HG02852 (cell line): ENCODE measurements around the gene CCDC116.
"Not testable (repeated sequence)": the region's sequence is repeated elsewhere in the genome, so short reads cannot be mapped to it uniquely, and the experiment has no call there.

Source experiments
- ATAC-seq: cut with Tn5 transposase; IDR thresholded peaks from one replicate; pipeline ENCODE4 v1.9.1; 2021; ENCODE audit warnings: mild to moderate bottlenecking, moderate library complexity; ENCODE audit not compliant: unreplicated experiment

The CCDC116 gene

GRCh38 chr22:21606775-21607174 is 25.8 kb upstream of the CCDC116 start:
- no peak for ATAC-seq

DNA sequence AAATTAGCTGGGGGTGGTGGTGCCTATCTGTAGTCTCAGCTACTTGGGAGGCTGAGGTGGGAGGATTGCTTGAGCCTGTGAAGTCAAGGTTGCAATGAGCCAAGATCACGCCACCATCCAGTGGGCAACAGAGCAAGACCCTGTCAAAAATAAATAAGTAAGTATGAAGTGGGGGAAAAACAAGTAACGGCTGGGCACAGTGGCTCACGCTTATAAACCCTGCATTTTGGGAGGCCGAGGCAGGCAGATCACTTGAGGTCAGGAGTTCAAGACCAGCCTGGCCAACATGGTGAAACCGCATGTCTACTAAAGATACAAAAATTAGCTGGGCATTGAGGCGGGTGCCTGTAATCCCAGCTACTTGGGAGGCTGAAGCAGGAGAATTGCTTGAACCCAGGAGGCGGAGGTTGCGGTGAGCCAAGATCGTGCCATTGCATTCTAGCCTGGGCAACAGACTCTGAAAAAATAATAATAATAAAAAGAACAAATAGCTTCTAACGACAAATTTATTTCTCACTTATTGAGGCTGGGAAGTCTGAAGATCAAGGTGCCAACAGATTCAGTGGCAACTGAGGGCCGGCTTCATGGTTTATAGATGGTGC is 22.9 kb upstream of the CCDC116 start:
- not testable (repeated sequence) for ATAC-seq

DNA sequence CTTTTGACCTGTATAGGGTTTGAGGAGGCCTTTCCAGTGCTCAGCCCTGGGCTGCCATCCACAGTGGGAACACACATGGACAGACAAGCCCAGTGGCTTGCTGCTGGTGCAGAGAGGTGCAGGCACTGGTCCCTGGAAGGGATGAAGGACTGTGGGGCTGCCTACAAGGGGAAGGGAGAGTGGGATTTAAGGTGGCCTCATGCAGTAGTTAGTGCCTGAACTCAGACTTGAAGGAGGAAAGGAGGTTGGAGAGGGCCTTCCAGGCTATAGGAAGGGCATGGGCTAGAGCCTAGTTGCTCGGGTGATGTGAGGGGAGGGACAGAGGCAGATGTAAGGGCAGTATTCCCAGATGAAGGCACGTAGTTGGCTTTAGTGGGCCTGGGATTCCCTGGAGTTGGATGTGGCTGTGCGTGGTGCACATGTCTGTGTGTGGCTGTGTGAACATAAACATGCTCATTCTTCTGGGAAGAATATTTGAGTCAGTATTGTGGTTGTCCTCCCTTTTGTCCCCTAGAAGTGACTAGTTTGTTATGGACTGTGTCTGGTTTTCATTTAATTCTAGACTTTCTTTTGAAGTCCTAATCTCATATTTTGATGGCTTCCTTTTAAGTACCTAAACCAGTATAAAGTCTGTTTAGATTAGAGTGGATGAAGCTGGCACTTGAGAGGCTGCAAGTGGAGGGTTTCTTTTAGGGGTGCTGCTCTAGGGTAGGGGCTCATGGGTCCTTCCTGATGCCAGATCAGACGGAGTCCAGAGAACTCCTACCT is 21.2 kb upstream of the CCDC116 start:
- ATAC-seq: no peak

DNA sequence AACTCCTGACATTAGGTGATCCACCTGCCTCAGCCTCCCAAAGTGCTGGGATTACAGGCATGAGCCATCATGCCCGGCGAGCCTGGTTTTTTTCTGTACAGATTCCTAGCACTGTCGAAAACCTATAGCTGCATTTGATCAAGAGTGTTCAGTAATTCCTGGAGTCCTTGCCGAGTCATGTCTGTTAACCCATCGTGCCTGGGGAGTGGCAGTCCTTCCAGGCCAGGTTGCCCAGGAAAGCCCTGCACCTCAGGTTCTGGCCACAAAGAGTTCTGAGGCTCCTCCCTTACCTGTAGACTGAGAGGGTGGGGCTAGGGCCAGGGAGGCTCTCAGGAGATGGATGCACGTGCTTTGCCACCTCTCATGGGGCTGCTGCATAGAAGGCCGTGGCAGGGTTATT is 19.7 kb upstream of the CCDC116 start:
- ATAC-seq: no peak

GRCh38 chr22:21613553-21614233 is 18.9 kb upstream of the CCDC116 start:
- no peak for ATAC-seq

DNA sequence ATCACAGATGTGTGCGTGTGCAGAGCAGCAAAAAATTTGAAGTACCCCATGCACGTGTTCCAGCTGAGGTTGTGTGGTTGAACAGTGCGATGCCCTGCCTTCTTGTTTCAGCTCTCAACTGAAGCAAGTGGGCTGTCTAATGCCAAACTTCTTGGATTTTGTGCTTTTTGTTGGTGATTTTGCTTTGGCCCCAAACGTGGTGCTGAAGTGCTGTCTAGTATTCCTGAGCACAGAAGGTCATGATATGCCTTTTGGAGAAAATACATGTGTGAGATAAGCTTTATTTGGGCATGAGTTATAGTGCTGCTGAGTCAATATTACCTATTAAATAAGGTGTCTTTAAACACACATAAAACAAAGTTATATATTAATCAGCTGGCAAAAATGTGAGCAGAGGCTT is 16.8 kb upstream of the CCDC116 start:
- ATAC-seq: no peak

- ATAC-seq: not testable (repeated sequence)
Observed at GRCh38 chr22:21617337-21617736, 15.2 kb upstream of the CCDC116 start.

- ATAC-seq: no peak
Observed at GRCh38 chr22:21621025-21621424, 11.5 kb upstream of the CCDC116 start.

- ATAC-seq: no peak
Observed at GRCh38 chr22:21622011-21622918, 10.3 kb upstream of the CCDC116 start.

DNA sequence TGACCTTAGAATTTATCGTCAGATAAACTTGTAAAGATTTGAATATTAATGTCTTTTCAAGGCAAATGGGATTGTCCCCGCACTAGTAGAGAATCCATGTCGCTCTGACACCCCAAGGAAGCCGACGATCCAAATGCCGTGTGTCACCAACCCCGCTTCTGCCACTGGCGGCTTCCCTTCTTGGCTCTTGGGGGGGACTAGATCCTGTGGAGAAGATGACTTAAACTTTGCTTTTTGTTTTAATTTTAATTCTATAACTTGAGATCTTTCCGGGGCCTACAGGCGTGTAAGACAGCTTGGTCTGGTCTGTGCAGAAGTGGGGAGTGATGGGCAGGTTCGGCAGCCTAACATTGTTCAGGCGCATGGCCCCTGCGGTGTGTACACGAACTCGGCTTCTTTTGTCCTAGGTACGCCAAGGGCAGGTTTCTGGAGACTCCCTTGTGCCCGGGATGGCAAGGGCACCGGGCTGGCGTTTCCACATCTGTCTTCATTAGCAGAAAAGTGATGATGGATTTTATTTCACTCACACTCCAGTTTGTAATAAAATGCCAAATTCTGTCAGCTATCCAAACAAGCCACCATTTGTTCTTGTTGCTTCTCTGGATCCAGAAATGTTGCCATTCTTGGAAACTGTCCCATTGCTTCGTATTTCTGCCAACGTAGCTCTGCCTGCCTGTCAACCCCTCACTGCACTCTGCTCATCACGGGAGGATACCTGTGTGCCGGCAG is 9.5 kb upstream of the CCDC116 start:
- ATAC-seq: no peak

DNA sequence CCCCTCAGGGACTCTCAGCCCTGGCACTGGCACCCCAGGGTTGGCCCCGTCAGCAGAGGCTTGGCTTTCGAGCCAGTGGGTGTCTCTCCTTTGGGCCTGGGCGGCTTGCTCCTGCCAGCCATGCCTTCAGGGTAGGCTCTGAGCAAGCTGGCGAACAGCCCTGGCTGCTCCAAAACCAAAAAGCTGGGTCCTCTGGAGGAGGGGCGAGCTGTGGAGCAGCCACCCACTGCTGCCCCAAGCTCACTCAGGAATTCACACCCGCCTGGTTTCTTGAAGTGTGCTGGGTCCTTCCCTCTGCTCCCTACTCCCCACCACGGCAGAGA is 9.0 kb upstream of the CCDC116 start:
- ATAC-seq: no peak

DNA sequence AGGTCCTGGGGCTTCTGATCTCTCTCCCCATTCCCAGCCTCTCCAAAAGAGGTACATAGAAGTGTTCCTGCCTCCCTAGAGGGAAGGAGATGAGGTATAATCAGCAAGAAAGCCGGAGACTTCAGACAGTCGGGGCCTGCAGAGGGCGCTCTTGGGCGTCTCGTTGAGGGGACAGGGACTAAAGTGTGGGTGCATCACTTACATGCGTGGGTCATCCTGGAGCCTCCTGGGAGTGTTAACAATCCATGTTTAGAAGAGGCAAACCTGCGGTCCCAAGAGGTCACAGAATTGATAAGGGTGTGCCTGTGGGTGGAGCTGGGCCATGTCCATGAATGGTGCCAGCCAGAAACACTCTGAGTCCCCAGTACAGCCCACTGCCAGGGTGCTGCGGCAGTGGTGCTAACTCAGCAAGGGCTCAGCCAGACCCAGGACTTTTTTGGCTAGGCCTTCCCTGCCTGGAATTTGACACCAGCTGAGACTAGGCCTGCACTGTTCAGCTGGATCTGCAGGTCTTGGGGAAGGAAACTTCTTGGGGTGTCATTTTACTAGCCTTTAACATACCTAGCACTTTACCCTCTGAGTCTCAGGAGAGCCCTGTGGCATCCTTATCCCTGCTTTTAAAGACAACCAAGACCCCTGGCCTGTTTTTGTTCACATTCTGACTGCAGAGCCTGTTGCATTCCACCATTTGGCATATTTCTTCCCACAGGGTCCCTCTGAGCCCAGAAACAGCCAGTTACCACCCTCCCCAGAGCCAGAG is 8.3 kb upstream of the CCDC116 start:
- ATAC-seq: no peak

DNA sequence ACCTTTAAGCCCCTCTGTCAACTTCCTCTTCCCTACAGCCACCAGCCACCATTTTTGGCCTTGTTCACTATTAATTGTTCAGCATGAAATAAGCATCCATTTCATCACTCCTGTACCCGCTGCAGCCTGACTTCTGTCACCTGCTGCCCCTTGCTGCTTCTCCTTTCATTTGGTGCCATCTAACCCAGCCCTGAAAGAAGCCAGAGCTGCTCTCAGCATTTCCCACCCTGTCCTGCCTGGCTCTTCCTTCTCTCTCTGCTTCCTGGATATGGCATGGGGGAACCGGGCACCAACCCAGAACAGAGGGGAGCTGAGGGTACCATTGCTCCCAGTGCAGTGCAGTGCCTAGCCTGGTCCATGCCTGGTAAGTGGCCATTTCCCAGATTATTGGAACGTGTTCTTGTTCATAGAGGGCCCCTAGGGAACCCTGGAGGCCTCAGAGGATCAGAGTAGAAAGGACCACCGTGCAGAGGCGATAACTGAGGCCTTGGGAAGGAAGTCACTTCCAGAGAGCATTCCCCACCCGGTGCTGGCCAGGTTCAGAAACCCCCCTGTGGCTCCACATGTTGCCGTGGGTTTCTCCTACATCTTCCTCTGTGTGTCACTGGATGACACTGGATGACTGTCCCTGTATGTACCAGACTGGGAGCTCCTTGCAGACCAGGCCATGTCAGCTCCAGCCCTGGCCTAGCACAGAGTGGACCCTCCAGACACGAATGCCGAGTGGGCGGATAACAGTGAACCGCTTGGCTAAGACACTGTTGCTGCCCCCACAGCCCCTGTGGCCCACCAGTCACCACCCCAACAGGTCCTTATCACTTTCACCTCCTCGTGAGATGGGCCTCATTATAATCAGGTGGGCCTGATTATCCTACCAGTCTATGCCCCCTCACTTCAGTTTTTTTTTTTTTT is 7.4 kb upstream of the CCDC116 start:
- ATAC-seq: no peak

- no peak for ATAC-seq
Observed at GRCh38 chr22:21626073-21626734, 6.4 kb upstream of the CCDC116 start.

GRCh38 chr22:21626735-21627469 is 5.7 kb upstream of the CCDC116 start:
- no peak for ATAC-seq

GRCh38 chr22:21628386-21629254 is 3.9 kb upstream of the CCDC116 start:
- ATAC-seq: no peak
